ENCODE measurements around the gene RPN2. TPM values are rescaled to one million over a fixed set of nuclear protein-coding genes. Genes with fewer than 3 reads are reported as not detected.

The RPN2 gene
- total and polyA plus RNA-seq, 2 of the 13 experiments (the other 11 are each of a cell fraction or from before 2014, with no cell fraction given) = 587 to 1,818 TPM

DNA sequence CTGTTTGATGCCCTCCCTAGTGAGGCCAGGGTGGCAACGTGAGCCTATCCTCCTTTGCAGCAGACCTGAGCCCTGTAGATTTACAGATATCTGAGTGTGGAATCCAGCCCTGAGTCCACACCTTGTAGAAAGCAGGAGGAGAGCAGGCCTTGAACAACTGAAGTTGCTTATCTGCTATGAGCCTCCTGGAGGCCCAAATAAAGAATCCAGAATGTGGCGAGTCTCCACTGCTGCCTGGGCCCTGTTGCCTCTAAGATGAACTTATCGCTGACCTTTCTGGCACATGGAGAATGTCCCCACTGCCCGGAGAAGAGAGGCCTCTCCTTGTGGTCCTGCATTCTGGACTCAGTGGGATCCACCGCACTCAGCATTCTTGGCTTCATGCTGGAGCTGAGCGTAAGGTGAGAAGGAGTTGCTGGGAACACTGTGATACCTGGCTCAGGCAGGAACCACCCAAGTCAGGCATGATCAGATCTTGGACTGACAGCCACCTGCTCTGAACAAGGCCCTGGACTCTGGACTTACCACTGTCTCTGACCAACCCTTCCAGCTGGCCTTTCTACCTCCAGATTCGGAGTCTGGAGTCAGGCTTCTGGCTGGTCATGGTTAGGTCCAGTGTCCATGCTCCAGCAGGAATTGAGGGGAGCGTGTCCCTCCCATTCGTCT, 104.5 kb downstream of the RPN2 start (continued):
- TF ChIP-seq, protein P1, sequence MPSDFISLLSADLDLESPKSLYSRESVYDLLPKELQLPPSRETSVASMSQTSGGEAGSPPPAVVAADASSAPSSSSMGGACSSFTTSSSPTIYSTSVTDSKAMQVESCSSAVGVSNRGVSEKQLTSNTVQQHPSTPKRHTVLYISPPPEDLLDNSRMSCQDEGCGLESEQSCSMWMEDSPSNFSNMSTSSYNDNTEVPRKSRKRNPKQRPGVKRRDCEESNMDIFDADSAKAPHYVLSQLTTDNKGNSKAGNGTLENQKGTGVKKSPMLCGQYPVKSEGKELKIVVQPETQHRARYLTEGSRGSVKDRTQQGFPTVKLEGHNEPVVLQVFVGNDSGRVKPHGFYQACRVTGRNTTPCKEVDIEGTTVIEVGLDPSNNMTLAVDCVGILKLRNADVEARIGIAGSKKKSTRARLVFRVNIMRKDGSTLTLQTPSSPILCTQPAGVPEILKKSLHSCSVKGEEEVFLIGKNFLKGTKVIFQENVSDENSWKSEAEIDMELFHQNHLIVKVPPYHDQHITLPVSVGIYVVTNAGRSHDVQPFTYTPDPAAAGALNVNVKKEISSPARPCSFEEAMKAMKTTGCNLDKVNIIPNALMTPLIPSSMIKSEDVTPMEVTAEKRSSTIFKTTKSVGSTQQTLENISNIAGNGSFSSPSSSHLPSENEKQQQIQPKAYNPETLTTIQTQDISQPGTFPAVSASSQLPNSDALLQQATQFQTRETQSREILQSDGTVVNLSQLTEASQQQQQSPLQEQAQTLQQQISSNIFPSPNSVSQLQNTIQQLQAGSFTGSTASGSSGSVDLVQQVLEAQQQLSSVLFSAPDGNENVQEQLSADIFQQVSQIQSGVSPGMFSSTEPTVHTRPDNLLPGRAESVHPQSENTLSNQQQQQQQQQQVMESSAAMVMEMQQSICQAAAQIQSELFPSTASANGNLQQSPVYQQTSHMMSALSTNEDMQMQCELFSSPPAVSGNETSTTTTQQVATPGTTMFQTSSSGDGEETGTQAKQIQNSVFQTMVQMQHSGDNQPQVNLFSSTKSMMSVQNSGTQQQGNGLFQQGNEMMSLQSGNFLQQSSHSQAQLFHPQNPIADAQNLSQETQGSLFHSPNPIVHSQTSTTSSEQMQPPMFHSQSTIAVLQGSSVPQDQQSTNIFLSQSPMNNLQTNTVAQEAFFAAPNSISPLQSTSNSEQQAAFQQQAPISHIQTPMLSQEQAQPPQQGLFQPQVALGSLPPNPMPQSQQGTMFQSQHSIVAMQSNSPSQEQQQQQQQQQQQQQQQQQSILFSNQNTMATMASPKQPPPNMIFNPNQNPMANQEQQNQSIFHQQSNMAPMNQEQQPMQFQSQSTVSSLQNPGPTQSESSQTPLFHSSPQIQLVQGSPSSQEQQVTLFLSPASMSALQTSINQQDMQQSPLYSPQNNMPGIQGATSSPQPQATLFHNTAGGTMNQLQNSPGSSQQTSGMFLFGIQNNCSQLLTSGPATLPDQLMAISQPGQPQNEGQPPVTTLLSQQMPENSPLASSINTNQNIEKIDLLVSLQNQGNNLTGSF (CRISPR knock-in tag; IDR thresholded peaks at IDR 0.05) = no peak
- TF ChIP-seq ZNF337 (CRISPR knock-in tag; IDR thresholded peaks at IDR 0.05; ENCODE audit: borderline replicate concordance, low read depth) (no peak), CEBPB (IDR thresholded peaks at IDR 0.05; ENCODE audit: borderline replicate concordance, low read depth, low read length) (no peak), ZFP36L2 (CRISPR knock-in tag; IDR thresholded peaks at IDR 0.05) (no peak), HNF4G (IDR thresholded peaks at IDR 0.05; ENCODE audit: borderline replicate concordance, low read depth, low read length) (peak; percentile 73), HNF4G (CRISPR knock-in tag; IDR thresholded peaks at IDR 0.05; ENCODE audit: borderline replicate concordance, low read depth) (peak; percentile 76), ZNF121 (CRISPR knock-in tag; IDR thresholded peaks at IDR 0.05) (no peak), KDM2A (CRISPR knock-in tag; IDR thresholded peaks at IDR 0.05; ENCODE audit: borderline replicate concordance, low read depth) (peak; percentile 46; the same call in 1 of the 2 replicates), RARG (CRISPR knock-in tag; IDR thresholded peaks at IDR 0.05; ENCODE audit: low read depth) (no peak), REPIN1 (CRISPR knock-in tag; IDR thresholded peaks at IDR 0.05; ENCODE audit: borderline replicate concordance, low read depth) (no peak), SMAD3 (CRISPR knock-in tag; IDR thresholded peaks at IDR 0.05) (no peak; the same call in 1 of the 2 replicates), PHF5A (CRISPR knock-in tag; IDR thresholded peaks at IDR 0.05; ENCODE audit: low read depth, unreplicated experiment) (no peak)
- TF ChIP-seq, protein P2, sequence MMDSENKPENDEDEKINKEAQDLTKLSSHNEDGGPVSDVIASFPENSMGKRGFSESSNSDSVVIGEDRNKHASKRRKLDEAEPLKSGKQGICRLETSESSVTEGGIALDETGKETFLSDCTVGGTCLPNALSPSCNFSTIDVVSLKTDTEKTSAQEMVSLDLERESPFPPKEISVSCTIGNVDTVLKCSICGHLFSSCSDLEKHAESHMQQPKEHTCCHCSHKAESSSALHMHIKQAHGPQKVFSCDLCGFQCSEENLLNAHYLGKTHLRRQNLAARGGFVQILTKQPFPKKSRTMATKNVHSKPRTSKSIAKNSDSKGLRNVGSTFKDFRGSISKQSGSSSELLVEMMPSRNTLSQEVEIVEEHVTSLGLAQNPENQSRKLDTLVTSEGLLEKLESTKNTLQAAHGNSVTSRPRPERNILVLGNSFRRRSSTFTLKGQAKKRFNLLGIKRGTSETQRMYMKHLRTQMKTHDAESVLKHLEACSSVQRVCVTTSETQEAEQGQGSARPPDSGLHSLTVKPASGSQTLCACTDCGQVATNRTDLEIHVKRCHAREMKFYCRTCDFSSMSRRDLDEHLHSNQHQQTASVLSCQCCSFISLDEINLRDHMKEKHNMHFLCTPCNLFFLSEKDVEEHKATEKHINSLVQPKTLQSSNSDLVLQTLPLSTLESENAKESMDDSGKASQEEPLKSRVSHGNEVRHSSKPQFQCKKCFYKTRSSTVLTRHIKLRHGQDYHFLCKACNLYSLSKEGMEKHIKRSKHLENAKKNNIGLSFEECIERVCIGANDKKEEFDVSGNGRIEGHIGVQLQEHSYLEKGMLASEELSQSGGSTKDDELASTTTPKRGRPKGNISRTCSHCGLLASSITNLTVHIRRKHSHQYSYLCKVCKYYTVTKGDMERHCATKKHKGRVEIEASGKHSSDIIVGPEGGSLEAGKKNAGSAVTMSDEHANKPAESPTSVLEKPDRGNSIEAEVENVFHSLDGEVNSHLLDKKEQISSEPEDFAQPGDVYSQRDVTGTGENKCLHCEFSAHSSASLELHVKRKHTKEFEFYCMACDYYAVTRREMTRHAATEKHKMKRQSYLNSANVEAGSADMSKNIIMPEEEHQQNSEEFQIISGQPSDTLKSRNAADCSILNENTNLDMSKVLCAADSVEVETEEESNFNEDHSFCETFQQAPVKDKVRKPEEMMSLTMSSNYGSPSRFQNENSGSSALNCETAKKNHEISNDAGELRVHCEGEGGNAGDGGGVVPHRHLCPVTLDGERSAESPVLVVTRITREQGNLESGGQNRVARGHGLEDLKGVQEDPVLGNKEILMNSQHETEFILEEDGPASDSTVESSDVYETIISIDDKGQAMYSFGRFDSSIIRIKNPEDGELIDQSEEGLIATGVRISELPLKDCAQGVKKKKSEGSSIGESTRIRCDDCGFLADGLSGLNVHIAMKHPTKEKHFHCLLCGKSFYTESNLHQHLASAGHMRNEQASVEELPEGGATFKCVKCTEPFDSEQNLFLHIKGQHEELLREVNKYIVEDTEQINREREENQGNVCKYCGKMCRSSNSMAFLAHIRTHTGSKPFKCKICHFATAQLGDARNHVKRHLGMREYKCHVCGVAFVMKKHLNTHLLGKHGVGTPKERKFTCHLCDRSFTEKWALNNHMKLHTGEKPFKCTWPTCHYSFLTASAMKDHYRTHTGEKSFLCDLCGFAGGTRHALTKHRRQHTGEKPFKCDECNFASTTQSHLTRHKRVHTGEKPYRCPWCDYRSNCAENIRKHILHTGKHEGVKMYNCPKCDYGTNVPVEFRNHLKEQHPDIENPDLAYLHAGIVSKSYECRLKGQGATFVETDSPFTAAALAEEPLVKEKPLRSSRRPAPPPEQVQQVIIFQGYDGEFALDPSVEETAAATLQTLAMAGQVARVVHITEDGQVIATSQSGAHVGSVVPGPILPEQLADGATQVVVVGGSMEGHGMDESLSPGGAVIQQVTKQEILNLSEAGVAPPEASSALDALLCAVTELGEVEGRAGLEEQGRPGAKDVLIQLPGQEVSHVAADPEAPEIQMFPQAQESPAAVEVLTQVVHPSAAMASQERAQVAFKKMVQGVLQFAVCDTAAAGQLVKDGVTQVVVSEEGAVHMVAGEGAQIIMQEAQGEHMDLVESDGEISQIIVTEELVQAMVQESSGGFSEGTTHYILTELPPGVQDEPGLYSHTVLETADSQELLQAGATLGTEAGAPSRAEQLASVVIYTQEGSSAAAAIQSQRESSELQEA (CRISPR knock-in tag; IDR thresholded peaks at IDR 0.05; ENCODE audit: not compliant biosample characterization) = peak; percentile 58

Measured in HepG2 (cell line).